Mesothelial cell of epicardium (in vitro differentiated cells): ENCODE results near the gene CTSW. TPM values are rescaled to one million over a fixed set of nuclear protein-coding genes. Genes with fewer than 3 reads are reported as not detected.

Experiments used
- DNase-seq, 2 experiments: peaks; one replicate each; pipeline ENCODE4 v3.0.0; 2021; ENCODE audit warnings: low spot score in 2 of 2; ENCODE audit not compliant: unreplicated experiment in 2 of 2
- H3K27ac Mint-ChIP-seq: 2 replicates; pipeline ENCODE4 v1.8.0; 2021; ENCODE audit warnings: mixed read lengths
- H3K27me3 Mint-ChIP-seq: 2 replicates; pipeline ENCODE4 v1.8.0; 2021; ENCODE audit warnings: low read depth, mixed read lengths
- H3K36me3 Mint-ChIP-seq: 2 replicates; pipeline ENCODE4 v1.8.0; 2021; ENCODE audit warnings: mixed read lengths
- H3K4me1 Mint-ChIP-seq: 2 replicates; pipeline ENCODE4 v1.8.0; 2021; ENCODE audit warnings: mixed read lengths
- H3K4me3 Mint-ChIP-seq: 2 replicates; pipeline ENCODE4 v1.8.0; 2021; ENCODE audit warnings: mild to moderate bottlenecking, moderate library complexity, mixed read lengths
- H3K9me3 Mint-ChIP-seq: 2 replicates; pipeline ENCODE4 v1.8.0; 2021; ENCODE audit warnings: mixed read lengths
- CTCF ChIP-seq: fragments of 200-600 bp; sonication (generic); IDR thresholded peaks from one replicate; pipeline ENCODE4 v1.5.0; 2021; ENCODE audit warnings: antibody characterized with exemption; ENCODE audit not compliant: unreplicated experiment
- total RNA-seq: library from RNA; stranded (reverse); gene quantifications from 3 replicates; pipeline ENCODE4 v1.2.1, GENCODE V29; 2021

CTSW gene
- total RNA-seq, 1 donor from 2014 or later = not detected

GRCh38 chr11:65865550-65866172 lies 14.0 kb upstream of the CTSW start:
- DNase-seq = no peak
- Mint-ChIP-seq H3K27me3 (no peaks in the 10 kb centered on the region), H3K4me1 (peaks cover 16% of the 10 kb centered on the region), H3K36me3 (peaks cover 21% of the 10 kb centered on the region), H3K27ac (no peak overlapping the region), H3K4me3 (no peak overlapping the region), H3K9me3 (no peaks in the 10 kb centered on the region)
- TF ChIP-seq CTCF = no peak

- DNase-seq = no peak
- Mint-ChIP-seq H3K36me3 (peaks cover 21% of the 10 kb centered on the region), H3K27me3 (no peaks in the 10 kb centered on the region), H3K4me1 (peaks cover 15% of the 10 kb centered on the region), H3K9me3 (no peaks in the 10 kb centered on the region), H3K27ac (no peak overlapping the region), H3K4me3 (no peak overlapping the region)
- TF ChIP-seq CTCF = no peak
These were observed 12.9 kb upstream of the CTSW start for GRCh38 chr11:65866509-65867283.

GRCh38 chr11:65867284-65868071 lies 12.2 kb upstream of the CTSW start:
- Mint-ChIP-seq H3K27ac (no peak overlapping the region), H3K4me3 (no peak overlapping the region)
- DNase-seq = no peak

GRCh38 chr11:65868076-65868667 lies 11.5 kb upstream of the CTSW start:
- H3K4me3 Mint-ChIP-seq = no peak overlapping the region
- no peak for DNase-seq

More at GRCh38 chr11:65867284-65868071, 12.2 kb upstream of the CTSW start:
- Mint-ChIP-seq H3K9me3 (no peaks in the 10 kb centered on the region), H3K4me1 (peaks cover 19% of the 10 kb centered on the region), H3K36me3 (peaks cover 20% of the 10 kb centered on the region), H3K27me3 (no peaks in the 10 kb centered on the region)
- TF ChIP-seq CTCF = no peak

More at GRCh38 chr11:65868076-65868667, 11.5 kb upstream of the CTSW start:
- Mint-ChIP-seq H3K4me1 (peaks cover 18% of the 10 kb centered on the region), H3K27ac (no peak overlapping the region), H3K9me3 (no peaks in the 10 kb centered on the region), H3K27me3 (no peaks in the 10 kb centered on the region), H3K36me3 (peaks cover 16% of the 10 kb centered on the region)
- TF ChIP-seq CTCF = no peak
